ENCODE results near the gene DHRS7. TPM values are rescaled to one million over a fixed set of nuclear protein-coding genes. Genes with fewer than 3 reads are reported as not detected.

DHRS7 gene
- total and polyA plus RNA-seq, 9 of the 15 experiments (the other 6 are each of a cell fraction or from before 2014, with no cell fraction given) = 10.2 to 20.1 (median 15.7) TPM

GRCh38 chr14:60094306-60094897 lies 70.8 kb downstream of the DHRS7 start (continued):
- TF ChIP-seq ZBTB7A (IDR thresholded peaks at IDR 0.05; ENCODE audit: borderline replicate concordance, control insufficient read depth, low read depth, low read length) (no peak), CBFA2T2 (conservative IDR thresholded peaks at IDR 0.05) (peak; percentile 63), L3MBTL2 (IDR thresholded peaks at IDR 0.05) (no peak), SETDB1 (IDR thresholded peaks at IDR 0.05; ENCODE audit: low read length) (no peak), GTF2B (IDR thresholded peaks at IDR 0.05; ENCODE audit: extremely low read depth, insufficient read length) (no peak), HMGN3 (IDR thresholded peaks at IDR 0.05; ENCODE audit: borderline replicate concordance, extremely low read depth, insufficient read length, low read depth, low read length) (no peak), PRDM10 (IDR thresholded peaks at IDR 0.05; ENCODE audit: partially characterized antibody) (peak; percentile 48), BRF1 (IDR thresholded peaks at IDR 0.05; ENCODE audit: borderline replicate concordance, extremely low read depth, insufficient read length) (no peak), ZNF740 (CRISPR knock-in tag; IDR thresholded peaks at IDR 0.05) (no peak), ZNF740 (tag; IDR thresholded peaks at IDR 0.05) (peak in 1 of 2 experiments; percentile 65; a peak in 2 of 4 replicates), GABPB1 (CRISPR knock-in tag; IDR thresholded peaks at IDR 0.05) (no peak), SP2 (IDR thresholded peaks at IDR 0.05; ENCODE audit: extremely low read depth, low read depth, low read length, poor library complexity, severe bottlenecking) (no peak), POLR2AphosphoS2 (IDR thresholded peaks at IDR 0.05; ENCODE audit: low read length) (no peak), NKRF (IDR thresholded peaks at IDR 0.05; ENCODE audit: borderline replicate concordance) (no peak), ZNF165 (CRISPR knock-in tag; IDR thresholded peaks at IDR 0.05; ENCODE audit: borderline replicate concordance) (no peak), FOXK2 (conservative IDR thresholded peaks at IDR 0.05 in 1 of 2, IDR thresholded peaks at IDR 0.05 in 1 of 2; ENCODE audit: low read depth in 2 of 2) (peak in 1 of 2 experiments; percentile 38; a peak in 1 of 4 replicates), TARDBP (IDR thresholded peaks at IDR 0.05) (no peak), KDM5B (IDR thresholded peaks at IDR 0.05; ENCODE audit: insufficient replicate concordance, low read depth, low read length) (no peak), ZBTB34 (CRISPR knock-in tag; IDR thresholded peaks at IDR 0.05) (no peak)
